Neuronal stem cell (in vitro differentiated cells): ENCODE results near the gene KLHL22.
A peak's percentile ranks its signal among the peaks of the same experiment; 100 is the strongest.

Experiments
- DNase-seq: peaks from one replicate; pipeline ENCODE4 v3.0.0-alpha.2; 2013; ENCODE audit warnings: low spot score
- H2AFZ ChIP-seq: one replicate; pipeline ENCODE4 v1.6.1; 2013; ENCODE audit warnings: mild to moderate bottlenecking, low read length, inconsistent platforms
- H2AK5ac ChIP-seq: 2 replicates; pipeline ENCODE4 v1.6.1; 2013; ENCODE audit warnings: low read depth, mild to moderate bottlenecking, inconsistent platforms, low read length, moderate library complexity, mixed read lengths
- H2BK120ac ChIP-seq: 2 replicates; pipeline ENCODE4 v1.6.1; 2013; ENCODE audit warnings: low read depth, mild to moderate bottlenecking, inconsistent platforms, low read length, moderate library complexity, mixed read lengths
- H2BK12ac ChIP-seq: one replicate; pipeline ENCODE4 v1.6.1; 2013; ENCODE audit warnings: low read length, inconsistent platforms
- H2BK15ac ChIP-seq: 2 replicates; pipeline ENCODE4 v1.6.1; 2013; ENCODE audit warnings: mild to moderate bottlenecking, low read length, inconsistent platforms, mixed read lengths
- H2BK5ac ChIP-seq: one replicate; pipeline ENCODE4 v1.6.1; 2013; ENCODE audit warnings: inconsistent platforms, mild to moderate bottlenecking, low read length, moderate library complexity
- H3K14ac ChIP-seq: one replicate; pipeline ENCODE4 v1.6.1; 2013; ENCODE audit warnings: low read length, inconsistent platforms
- H3K18ac ChIP-seq: 2 replicates; pipeline ENCODE4 v1.6.1; 2013; ENCODE audit warnings: low read length, inconsistent platforms
- H3K23ac ChIP-seq: 2 replicates; pipeline ENCODE4 v1.6.1; 2013; ENCODE audit warnings: low read depth, mild to moderate bottlenecking, mixed read lengths, low read length, inconsistent platforms; ENCODE audit not compliant: poor library complexity
- H3K27ac ChIP-seq: replicated peaks from 3 replicates; pipeline ENCODE4 v1.5.1; 2013; ENCODE audit warnings: low read length, inconsistent platforms
- H3K27me3 ChIP-seq, 3 experiments: 2 replicates each; pipeline ENCODE4 v1.6.1; 2013; ENCODE audit warnings: low read length in 3 of 3, mild to moderate bottlenecking in 2 of 3, inconsistent platforms in 1 of 3, low read depth in 1 of 3, mixed read lengths in 1 of 3, moderate library complexity in 1 of 3; ENCODE audit not compliant: control insufficient read depth in 3 of 3, insufficient read depth in 3 of 3
- H3K36me3 ChIP-seq, 2 donors: replicated peaks in 1 of 2; 2 replicates each; pipeline ENCODE4 v1.6.1; 2013; ENCODE audit warnings: low read length in 2 of 2; ENCODE audit not compliant: control insufficient read depth in 2 of 2, insufficient read depth in 2 of 2
- H3K4ac ChIP-seq: 2 replicates; pipeline ENCODE4 v1.6.1; 2013; ENCODE audit warnings: inconsistent platforms, mild to moderate bottlenecking, low read length, moderate library complexity
- H3K4me1 ChIP-seq, 2 donors: 1 replicate in 1 of 2; 2 replicates in 1 of 2; pipeline ENCODE4 v1.6.1; 2013; ENCODE audit warnings: low read length in 2 of 2, low read depth in 1 of 2; ENCODE audit not compliant: control insufficient read depth in 2 of 2, insufficient read depth in 1 of 2
- H3K4me2 ChIP-seq: one replicate; pipeline ENCODE4 v1.6.1; 2013; ENCODE audit warnings: mild to moderate bottlenecking, low read length, inconsistent platforms; ENCODE audit not compliant: insufficient read depth, poor library complexity, severe bottlenecking
- H3K4me3 ChIP-seq, 2 donors: 2 replicates each; pipeline ENCODE4 v1.5.1; 2013; ENCODE audit warnings: low read length in 2 of 2, mild to moderate bottlenecking in 2 of 2, inconsistent platforms in 1 of 2, moderate library complexity in 1 of 2
- H3K79me1 ChIP-seq: one replicate; pipeline ENCODE4 v1.6.1; 2013; ENCODE audit warnings: low read depth, mild to moderate bottlenecking, inconsistent platforms, low read length, moderate library complexity
- H3K9ac ChIP-seq: one replicate; pipeline ENCODE4 v1.6.1; 2013; ENCODE audit warnings: mild to moderate bottlenecking, low read depth, low read length, inconsistent platforms; ENCODE audit not compliant: poor library complexity
- H3K9me3 ChIP-seq, 2 donors: replicated peaks in 1 of 2; 2 replicates each; pipeline versions ENCODE3 to v1.6.1; 2013; ENCODE audit warnings: low read length in 2 of 2, mild to moderate bottlenecking in 2 of 2, inconsistent platforms in 1 of 2, low read depth in 1 of 2, mixed read lengths in 1 of 2, moderate library complexity in 1 of 2; ENCODE audit not compliant: control insufficient read depth in 2 of 2, insufficient read depth in 1 of 2
- H4K8ac ChIP-seq: one replicate; pipeline ENCODE4 v1.6.1; 2013; ENCODE audit warnings: low read depth, mild to moderate bottlenecking, inconsistent platforms, low read length, moderate library complexity
- H4K91ac ChIP-seq: one replicate; pipeline ENCODE4 v1.6.1; 2013; ENCODE audit warnings: low read length, low read depth, mild to moderate bottlenecking, inconsistent platforms; ENCODE audit not compliant: poor library complexity
- WGBS, 2 donors: extraction: QIAGEN DNeasy Blood & Tissue Kit; methylation state at CpG; one replicate each; pipeline ENCODE4 v1.1.7; 2013; ENCODE audit warnings: missing lambda C conversion rate in 2 of 2, mixed read lengths in 1 of 2; ENCODE audit not compliant: insufficient read length in 2 of 2, insufficient replicate concordance in 1 of 2; ENCODE audit errors: extremely low coverage in 2 of 2; 5-methylcytosine and 5-hydroxymethylcytosine counted together

KLHL22 gene

DNA sequence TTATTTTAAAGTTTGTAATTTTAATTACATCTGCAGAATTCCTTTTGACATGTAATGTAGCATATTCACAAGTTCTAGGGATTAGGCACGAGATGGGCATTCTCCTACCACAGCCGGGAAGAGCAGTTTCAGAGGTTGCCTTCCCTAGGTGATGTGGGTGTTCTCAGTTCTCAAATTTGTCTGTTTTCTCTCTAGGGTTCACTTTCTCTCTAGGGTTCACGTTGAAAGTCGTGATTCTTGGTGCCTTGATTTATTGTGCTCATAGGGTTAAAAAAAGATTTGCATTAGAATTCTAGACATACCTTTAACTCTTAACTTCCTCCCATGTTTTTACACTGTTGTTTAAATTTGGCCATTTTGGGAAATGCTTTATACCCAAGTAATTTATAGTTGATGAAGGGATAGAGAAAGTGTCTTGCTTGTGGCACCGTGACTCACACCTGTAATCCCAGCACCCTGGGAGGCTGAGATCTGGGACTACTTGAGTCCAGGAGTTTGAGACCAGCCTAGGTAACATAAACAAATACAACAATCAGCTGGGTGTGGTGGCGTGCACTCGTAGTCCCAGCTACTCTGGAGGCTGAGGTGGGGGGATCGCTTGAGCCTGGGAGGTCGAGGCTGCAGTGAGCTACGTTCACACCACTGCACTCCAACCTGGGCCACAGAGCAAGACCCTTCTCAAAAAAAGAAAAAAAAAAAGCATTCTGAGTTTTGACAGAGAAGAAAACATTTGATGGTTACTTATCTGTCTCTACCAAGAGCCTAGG lies 15.4 kb upstream of the KLHL22 start:
- no peak overlapping the region for H3K14ac ChIP-seq
- no peak overlapping the region for H4K91ac ChIP-seq
- no peak for DNase-seq
- no CpG with 5 or more reads among the region's 10 CpGs for WGBS, 2 donors
- H3K4me3 ChIP-seq: no peak overlapping the region
- no peak overlapping the region for H2BK5ac ChIP-seq
- no peaks in the 10 kb centered on the region for H3K9me3 ChIP-seq
- H2BK120ac ChIP-seq: no peak overlapping the region
- no peak overlapping the region for H2BK12ac ChIP-seq
- H3K27ac ChIP-seq: no peak overlapping the region
- H3K23ac ChIP-seq: no peak overlapping the region
- H3K4ac ChIP-seq: no peak overlapping the region
- no peak overlapping the region for H3K9ac ChIP-seq
- H4K8ac ChIP-seq: no peak overlapping the region
- no peak overlapping the region for H2BK15ac ChIP-seq
- H2AK5ac ChIP-seq: no peak overlapping the region
- no peak overlapping the region for H2AFZ ChIP-seq
- no peak overlapping the region for H3K4me2 ChIP-seq
- peaks cover 17% of the 10 kb centered on the region for H3K79me1 ChIP-seq
- H3K4me1 ChIP-seq: peaks cover 10 to 17% of the 10 kb centered on the region in 2 donors
- H3K18ac ChIP-seq: no peak overlapping the region
- H3K36me3 ChIP-seq: peaks cover 3 to 38% of the 10 kb centered on the region in 2 donors
- no peaks in the 10 kb centered on the region for H3K27me3 ChIP-seq

DNA sequence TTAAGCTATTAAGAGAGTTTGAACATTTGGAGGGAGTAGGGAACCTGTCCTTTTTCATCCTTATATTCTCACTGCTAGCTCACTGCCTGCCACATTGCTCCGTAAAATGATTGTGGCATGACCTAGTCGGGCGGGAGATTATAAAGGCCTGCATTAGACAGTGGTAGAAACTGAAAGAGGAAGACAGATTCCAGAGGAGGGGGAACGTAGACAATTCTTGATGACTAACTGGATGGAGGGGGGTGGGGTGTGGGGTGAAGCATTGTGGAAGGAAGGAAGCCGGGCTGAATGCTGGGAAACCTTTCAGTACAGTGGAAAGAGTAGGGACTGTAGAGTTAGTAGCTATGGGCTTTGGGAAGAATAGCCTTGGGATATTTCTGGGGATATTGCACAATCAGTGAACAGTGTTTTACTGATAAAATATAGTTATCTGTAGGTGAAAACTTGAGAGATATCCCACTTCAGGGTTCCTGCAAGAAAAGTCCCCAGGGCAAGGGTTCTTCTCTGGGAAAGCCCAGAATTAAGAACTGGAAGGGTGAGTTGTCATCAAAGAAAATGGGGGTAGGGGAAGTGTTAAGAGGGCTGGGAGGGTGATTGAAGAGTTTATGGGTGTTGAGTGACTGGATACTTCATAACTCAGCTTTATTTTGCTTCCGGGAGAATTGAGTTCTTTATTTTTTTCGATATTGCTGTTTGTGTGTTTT lies 13.9 kb upstream of the KLHL22 start:
- H3K9ac ChIP-seq: no peak overlapping the region
- H3K79me1 ChIP-seq: peaks cover 17% of the 10 kb centered on the region
- peaks cover 2 to 30% of the 10 kb centered on the region in 2 donors for H3K36me3 ChIP-seq
- H4K8ac ChIP-seq: no peak overlapping the region
- H3K9me3 ChIP-seq: no peaks in the 10 kb centered on the region
- H3K4me2 ChIP-seq: no peak overlapping the region
- H3K4me1 ChIP-seq: peaks cover 10 to 17% of the 10 kb centered on the region in 2 donors
- H2AFZ ChIP-seq: no peak overlapping the region
- no peak for DNase-seq
- H3K4ac ChIP-seq: no peak overlapping the region
- H3K18ac ChIP-seq: no peak overlapping the region
- no peak overlapping the region for H2AK5ac ChIP-seq
- no peak overlapping the region for H2BK120ac ChIP-seq
- no peak overlapping the region for H2BK5ac ChIP-seq
- no peak overlapping the region for H3K23ac ChIP-seq
- H2BK15ac ChIP-seq: no peak overlapping the region
- WGBS, 2 donors: no CpG with 5 or more reads among the region's 7 CpGs
- H2BK12ac ChIP-seq: no peak overlapping the region
- H3K27ac ChIP-seq: no peak overlapping the region
- H3K27me3 ChIP-seq: no peaks in the 10 kb centered on the region
- no peak overlapping the region for H3K14ac ChIP-seq
- no peak overlapping the region for H4K91ac ChIP-seq
- H3K4me3 ChIP-seq: peak overlapping the region in 1 of 2 donors; percentile 70

DNA sequence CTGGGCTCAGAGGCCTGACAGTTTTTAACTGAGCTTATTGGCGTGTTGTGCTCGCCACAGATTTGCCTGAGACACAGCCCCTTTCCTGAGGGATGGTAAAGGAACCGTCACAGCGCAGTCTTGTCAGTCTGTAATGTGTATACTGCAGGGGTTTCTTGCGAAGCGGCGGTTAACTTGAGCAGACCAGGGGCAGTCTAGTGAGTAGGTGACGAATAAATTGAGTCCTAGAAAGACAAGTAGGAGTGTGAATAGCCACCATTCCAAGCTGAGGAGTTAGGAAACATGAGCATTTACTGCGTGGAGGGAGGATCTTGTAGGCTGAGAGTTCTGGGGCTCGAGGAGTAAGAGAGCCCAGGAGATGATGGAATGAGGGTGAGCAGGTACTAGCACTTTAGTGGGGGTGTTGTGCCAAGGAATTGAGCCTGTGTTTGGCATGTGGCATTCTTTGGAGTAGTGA lies 13.2 kb upstream of the KLHL22 start:
- H4K91ac ChIP-seq: no peak overlapping the region
- peaks cover 10 to 17% of the 10 kb centered on the region in 2 donors for H3K4me1 ChIP-seq
- no peak overlapping the region for H2BK5ac ChIP-seq
- H4K8ac ChIP-seq: no peak overlapping the region
- H3K36me3 ChIP-seq: peaks cover 2 to 24% of the 10 kb centered on the region in 2 donors
- no peak overlapping the region for H3K9ac ChIP-seq
- no peak overlapping the region for H2BK12ac ChIP-seq
- no peak overlapping the region for H2BK15ac ChIP-seq
- no peak overlapping the region for H3K23ac ChIP-seq
- no peak overlapping the region for H3K27ac ChIP-seq
- H3K79me1 ChIP-seq: peaks cover 17% of the 10 kb centered on the region
- H3K4ac ChIP-seq: no peak overlapping the region
- no peak for DNase-seq
- peak overlapping the region; percentile 15 for H2AK5ac ChIP-seq
- H3K27me3 ChIP-seq: no peaks in the 10 kb centered on the region
- H2BK120ac ChIP-seq: no peak overlapping the region
- no CpG with 5 or more reads among the region's 10 CpGs for WGBS, 2 donors
- H3K9me3 ChIP-seq: no peaks in the 10 kb centered on the region
- H3K4me2 ChIP-seq: peak overlapping the region; percentile 27
- H2AFZ ChIP-seq: no peak overlapping the region
- no peak overlapping the region for H3K18ac ChIP-seq
- H3K4me3 ChIP-seq: peak overlapping the region; percentile 3 to 70
- no peak overlapping the region for H3K14ac ChIP-seq
